PC-3 (cell line): ENCODE measurements around the gene PLD1. TPM values are rescaled to one million over a fixed set of nuclear protein-coding genes. Genes with fewer than 3 reads are reported as not detected.

Source experiments
- ATAC-seq: fragments of 200-7000 bp; cut with Tn5 transposase; 2 replicates; pipeline ENCODE4 v1.9.1; 2020; ENCODE audit warnings: mild to moderate bottlenecking, moderate library complexity
- BruUV-seq: library from RNA; stranded (reverse); fragments of 400-500 nt; replicated peaks from 2 replicates; lab custom pipeline; 2021; lab: Mats Ljungman, UMichigan
- CTCF ChIA-PET: fragments of 300-600 bp; sonication (Branson Sonifier 250); formaldehyde crosslinking; loops from one replicate; lab custom pipeline; 2022; ENCODE audit warnings: antibody characterized with exemption; lab: Charles Lee
- POLR2A ChIA-PET: fragments of 300-600 bp; sonication (Branson Sonifier 250); formaldehyde crosslinking; loops from one replicate; lab custom pipeline; 2022; ENCODE audit warnings: antibody characterized with exemption; ENCODE audit not compliant: unreplicated experiment; lab: Charles Lee
- DNase-seq: peaks from one replicate; pipeline ENCODE4 v3.0.0-alpha.2; 2015
- H2AFZ ChIP-seq: fragments of 300-600 bp; sonication (generic); 2 replicates; pipeline ENCODE4 v1.6.0; 2016; ENCODE audit warnings: antibody characterized with exemption, low read length
- H3F3A ChIP-seq: fragments of 300-600 bp; sonication (generic); one replicate; pipeline ENCODE4 v1.6.0; 2017; ENCODE audit warnings: antibody characterized with exemption, low read length, control low read depth, mild to moderate bottlenecking; ENCODE audit not compliant: unreplicated experiment
- H3K27ac ChIP-seq: fragments of 300-600 bp; sonication (generic); 2 replicates; pipeline ENCODE4 v1.5.1; 2016; ENCODE audit warnings: mild to moderate bottlenecking, low read length
- H3K27me3 ChIP-seq: fragments of 300-600 bp; sonication (generic); 2 replicates; pipeline ENCODE4 v1.6.1; 2016; ENCODE audit warnings: low read length, mixed read lengths
- H3K36me3 ChIP-seq: fragments of 300-600 bp; sonication (generic); 2 replicates; pipeline ENCODE4 v1.6.1; 2016; ENCODE audit warnings: low read depth, mixed run types, low read length, mixed read lengths
- H3K4me1 ChIP-seq: fragments of 300-600 bp; sonication (generic); 2 replicates; pipeline ENCODE4 v1.5.1; 2016; ENCODE audit warnings: low read length; ENCODE audit not compliant: insufficient read depth
- H3K4me2 ChIP-seq: fragments of 300-600 bp; sonication (generic); 2 replicates; pipeline ENCODE4 v1.6.0; 2016; ENCODE audit warnings: low read length
- H3K4me3 ChIP-seq: fragments of 300-600 bp; sonication (generic); 2 replicates; pipeline ENCODE4 v1.5.1; 2016; ENCODE audit warnings: mild to moderate bottlenecking, low read length, mixed read lengths
- H3K79me2 ChIP-seq: fragments of 300-600 bp; sonication (generic); 2 replicates; pipeline ENCODE4 v1.6.1; 2017; ENCODE audit warnings: low read length, mixed read lengths
- H3K9ac ChIP-seq: fragments of 300-600 bp; sonication (generic); 2 replicates; pipeline ENCODE4 v1.6.0; 2016; ENCODE audit warnings: mild to moderate bottlenecking, low read length
- H3K9me2 ChIP-seq: fragments of 300-600 bp; sonication (generic); replicated peaks from 2 replicates; pipeline ENCODE4 v1.6.1; 2016; ENCODE audit warnings: mixed run types, low read length, mixed read lengths
- H3K9me3 ChIP-seq: fragments of 300-600 bp; sonication (generic); 2 replicates; pipeline ENCODE4 v1.6.1; 2016; ENCODE audit warnings: low read length, mixed read lengths
- H4K20me1 ChIP-seq: fragments of 300-600 bp; sonication (generic); 2 replicates; pipeline ENCODE4 v1.6.1; 2016; ENCODE audit warnings: low read length, mixed read lengths
- EZH2 ChIP-seq: fragments of 300-600 bp; sonication (generic); IDR thresholded peaks from one replicate; pipeline ENCODE4 v1.6.1; 2017; ENCODE audit warnings: antibody characterized with exemption, mild to moderate bottlenecking, low read length; ENCODE audit not compliant: unreplicated experiment
- EZH2phosphoT487 ChIP-seq: fragments of 300-600 bp; sonication (generic); IDR thresholded peaks from 2 replicates; pipeline ENCODE4 v1.6.1; 2018; ENCODE audit warnings: mild to moderate bottlenecking, antibody characterized with exemption, low read length, borderline replicate concordance
- intact Hi-C: fragments of 100-400 bp; cut with micrococcal nuclease; formaldehyde crosslinking; loops from 2 replicates; pipeline ENCODE4 v1.9.0; 2023
- total RNA-seq: library from RNA; depleted of rRNA; stranded (reverse); fragments of >200 nt; gene quantifications from 2 replicates; pipeline ENCODE4 v1.2.3, GENCODE V29; 2014
- TF ChIP-seq, protein P1 (sequence below): fragments of 300-600 bp; sonication (generic); conservative IDR thresholded peaks from 2 replicates; pipeline ENCODE4 v1.5.1; 2017; ENCODE audit warnings: antibody characterized with exemption, low read depth, mild to moderate bottlenecking, low read length

The PLD1 gene
- total RNA-seq, 1 experiment from 2014 or later = 7.3 TPM

DNA sequence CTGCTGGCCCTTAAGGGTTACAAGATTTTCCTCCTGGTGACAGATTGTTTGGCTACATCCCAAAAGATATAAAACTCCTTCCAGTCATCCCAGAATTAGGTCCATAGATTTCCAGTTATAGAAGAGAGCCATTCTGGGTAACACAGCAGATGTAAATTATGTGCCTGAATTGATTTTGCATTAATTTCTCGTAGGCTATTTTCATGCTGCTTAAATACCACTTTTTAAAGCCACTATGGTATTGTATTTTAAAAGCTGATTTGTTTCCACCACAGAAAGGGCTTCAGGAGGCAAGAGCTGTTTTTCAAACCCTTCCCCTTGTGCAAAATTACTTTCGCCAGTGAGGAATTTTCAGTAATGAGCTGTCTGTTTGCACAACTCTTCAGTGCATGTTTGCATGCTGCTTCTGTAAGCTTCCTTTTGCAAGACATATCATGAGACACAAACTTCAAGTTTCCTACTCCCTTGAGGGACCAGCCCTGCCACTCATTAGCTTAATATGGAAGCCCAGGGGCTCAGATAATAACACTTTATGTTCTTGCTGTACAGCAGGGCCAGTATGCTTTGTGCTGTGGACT is 244.7 kb downstream of the PLD1 start:
- no TSS peak for BruUV-seq
- ATAC-seq = peak; percentile 83
- Histone ChIP-seq H3K27ac (no peak overlapping the region), H4K20me1 (no peaks in the 10 kb centered on the region), H3K9ac (no peak overlapping the region), H2AFZ (peak overlapping the region; percentile 27; the same call in 1 of the 2 replicates), H3K4me1 (peaks cover 23% of the 10 kb centered on the region), H3K9me3 (no peaks in the 10 kb centered on the region), H3K4me2 (peak overlapping the region; percentile 9), H3K27me3 (no peaks in the 10 kb centered on the region), H3K36me3 (no peaks in the 10 kb centered on the region), H3K9me2 (no peaks in the 10 kb centered on the region), H3K79me2 (no peaks in the 10 kb centered on the region), H3K4me3 (no peak overlapping the region), H3F3A (no peaks in the 10 kb centered on the region)
- TF ChIP-seq, protein P1, sequence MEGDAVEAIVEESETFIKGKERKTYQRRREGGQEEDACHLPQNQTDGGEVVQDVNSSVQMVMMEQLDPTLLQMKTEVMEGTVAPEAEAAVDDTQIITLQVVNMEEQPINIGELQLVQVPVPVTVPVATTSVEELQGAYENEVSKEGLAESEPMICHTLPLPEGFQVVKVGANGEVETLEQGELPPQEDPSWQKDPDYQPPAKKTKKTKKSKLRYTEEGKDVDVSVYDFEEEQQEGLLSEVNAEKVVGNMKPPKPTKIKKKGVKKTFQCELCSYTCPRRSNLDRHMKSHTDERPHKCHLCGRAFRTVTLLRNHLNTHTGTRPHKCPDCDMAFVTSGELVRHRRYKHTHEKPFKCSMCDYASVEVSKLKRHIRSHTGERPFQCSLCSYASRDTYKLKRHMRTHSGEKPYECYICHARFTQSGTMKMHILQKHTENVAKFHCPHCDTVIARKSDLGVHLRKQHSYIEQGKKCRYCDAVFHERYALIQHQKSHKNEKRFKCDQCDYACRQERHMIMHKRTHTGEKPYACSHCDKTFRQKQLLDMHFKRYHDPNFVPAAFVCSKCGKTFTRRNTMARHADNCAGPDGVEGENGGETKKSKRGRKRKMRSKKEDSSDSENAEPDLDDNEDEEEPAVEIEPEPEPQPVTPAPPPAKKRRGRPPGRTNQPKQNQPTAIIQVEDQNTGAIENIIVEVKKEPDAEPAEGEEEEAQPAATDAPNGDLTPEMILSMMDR = no peak
- ChIA-PET POLR2A (interaction anchor here (0.5 kb wide), 1 partner anchor 510 kb away, joined by 5 read pairs; no protein-coding TSS in a partner anchor), CTCF (interaction anchor here (0.6 to 1.5 kb wide), 6 partner anchors 27 to 751 kb away, joined by 3 read pairs; no protein-coding TSS in a partner anchor)
- DNase-seq = peak; percentile 66
- intact Hi-C loops = loop anchor here (1.0 to 5.0 kb wide), 5 partner anchors 105 to 604 kb away; partner anchors contain the start of gene TNIK

DNA sequence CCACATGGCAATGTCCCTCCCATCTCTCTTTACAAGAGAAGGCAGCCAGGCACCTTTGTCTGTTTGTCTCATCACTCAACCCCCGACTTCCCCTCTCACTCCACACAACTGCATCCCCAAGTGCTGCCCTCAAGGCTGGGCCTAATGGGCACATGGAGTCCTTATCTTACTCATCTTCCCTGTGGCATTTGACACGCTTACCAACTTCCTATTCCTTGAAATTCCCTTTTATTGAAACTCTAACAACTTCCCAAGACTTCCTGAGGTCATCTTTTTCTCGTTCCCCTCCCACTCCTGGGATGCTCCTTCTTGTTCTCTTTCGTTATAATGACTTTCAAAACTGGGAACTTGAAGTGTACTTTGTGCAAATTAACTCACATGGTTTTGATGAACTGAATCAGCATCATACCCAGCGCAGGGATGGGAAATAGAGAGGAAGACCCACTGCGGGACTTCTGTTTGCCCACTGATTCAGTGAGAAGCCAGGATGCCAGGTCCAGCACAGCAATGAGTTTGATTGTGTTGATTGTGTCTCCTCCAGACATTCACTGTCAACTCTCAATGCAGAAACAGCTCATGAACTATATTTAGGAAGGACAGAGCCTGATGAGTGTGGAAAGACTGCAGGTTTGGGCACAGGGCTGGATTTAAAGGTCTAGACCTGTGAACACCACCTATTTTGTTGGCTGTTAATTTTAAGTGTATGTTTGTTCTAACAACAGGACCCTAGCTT is 245.4 kb downstream of the PLD1 start:
- H3K36me3 ChIP-seq = no peaks in the 10 kb centered on the region
- intact Hi-C loops = loop anchor here (2.0 to 5.0 kb wide), 2 partner anchors 104 to 303 kb away; partner anchors contain the start of gene TNIK

More for the DNA sequence above, 245.4 kb downstream of the PLD1 start:
- Histone ChIP-seq H3K4me1 (peaks cover 23% of the 10 kb centered on the region), H3K9ac (no peak overlapping the region), H4K20me1 (no peaks in the 10 kb centered on the region), H3K4me3 (no peak overlapping the region), H3K27me3 (no peaks in the 10 kb centered on the region), H3K9me2 (no peaks in the 10 kb centered on the region), H3K27ac (no peak overlapping the region), H3K79me2 (no peaks in the 10 kb centered on the region), H2AFZ (no peak overlapping the region), H3K9me3 (no peaks in the 10 kb centered on the region), H3F3A (no peaks in the 10 kb centered on the region), H3K4me2 (peak overlapping the region; percentile 9)
- ATAC-seq (no peak), DNase-seq (no peak)
- POLR2A ChIA-PET = interaction anchor here (0.5 kb wide), 1 partner anchor 509 kb away, joined by 5 read pairs; no protein-coding TSS in a partner anchor
- CTCF ChIA-PET = interaction anchor here (0.6 to 1.5 kb wide), 4 partner anchors 26 to 515 kb away, joined by 3 read pairs; no protein-coding TSS in a partner anchor
- TF ChIP-seq, protein P1 = no peak
- TF ChIP-seq EZH2 = no peak
- no peak for TF ChIP-seq EZH2phosphoT487
- no TSS peak for BruUV-seq
